SK-N-SH treated with all-trans-retinoic acid at 6 μM for 48 hours (cell line): ENCODE results near the gene TFEC.

Experiments
- ATAC-seq: fragments of 200-7000 bp; cut with Tn5 transposase; 3 replicates; pipeline ENCODE4 v1.9.1; 2020; ENCODE audit warnings: mild to moderate bottlenecking, moderate library complexity
- ARNTL ChIP-seq: fragments of 450-650 bp; formaldehyde crosslinking; IDR thresholded peaks from 2 replicates; pipeline ENCODE4 v1.5.0; 2020; ENCODE audit warnings: low read depth, mild to moderate bottlenecking, moderate library complexity, borderline replicate concordance
- BACH2 ChIP-seq: fragments of 250-450 bp; sonication (Bioruptor Pico); IDR thresholded peaks from 2 replicates; pipeline ENCODE4 v1.9.0; 2021; ENCODE audit warnings: mild to moderate bottlenecking, borderline replicate concordance
- ESRRG ChIP-seq: fragments of 250-450 bp; sonication (Bioruptor Pico); IDR thresholded peaks from 2 replicates; pipeline ENCODE4 v1.6.1; 2021; ENCODE audit warnings: mild to moderate bottlenecking
- GLIS3 ChIP-seq: fragments of 250-450 bp; sonication (Bioruptor Pico); IDR thresholded peaks from 2 replicates; pipeline ENCODE4 v1.5.0; 2020; ENCODE audit warnings: mild to moderate bottlenecking, moderate library complexity
- ISL1 ChIP-seq: fragments of 250-450 bp; sonication (Bioruptor Pico); IDR thresholded peaks from 2 replicates; pipeline ENCODE4 v2.1.2; 2022; ENCODE audit warnings: mild to moderate bottlenecking, moderate library complexity
- OSR1 ChIP-seq: fragments of 250-450 bp; sonication (Bioruptor Pico); IDR thresholded peaks from 2 replicates; pipeline ENCODE4 v1.8.0; 2022; ENCODE audit warnings: moderate library complexity, mild to moderate bottlenecking, inconsistent platforms
- RARB ChIP-seq: fragments of 250-450 bp; sonication (Bioruptor Pico); IDR thresholded peaks from 2 replicates; pipeline ENCODE4 v1.8.0; 2021; ENCODE audit warnings: mild to moderate bottlenecking, moderate library complexity
- SNAI2 ChIP-seq: fragments of 250-450 bp; sonication (Bioruptor Pico); IDR thresholded peaks from 2 replicates; pipeline ENCODE4 v1.5.0; 2020; ENCODE audit warnings: mild to moderate bottlenecking, moderate library complexity
- TCF4 ChIP-seq: fragments of 250-450 bp; sonication (Bioruptor Pico); IDR thresholded peaks from 2 replicates; pipeline ENCODE4 v1.8.0; 2021; ENCODE audit warnings: mild to moderate bottlenecking, moderate library complexity, borderline replicate concordance
- TOX ChIP-seq: fragments of 250-450 bp; sonication (Bioruptor Pico); IDR thresholded peaks from 2 replicates; pipeline ENCODE4 v1.8.0; 2021; ENCODE audit warnings: mild to moderate bottlenecking, moderate library complexity, borderline replicate concordance
- ZC3H10 ChIP-seq: fragments of 250-450 bp; sonication (Bioruptor Pico); IDR thresholded peaks from 2 replicates; pipeline ENCODE4 v1.5.1; 2021; ENCODE audit warnings: mild to moderate bottlenecking, moderate library complexity
- ZFP3 ChIP-seq: fragments of 250-450 bp; sonication (Bioruptor Pico); IDR thresholded peaks from 2 replicates; pipeline ENCODE4 v1.5.0; 2020; ENCODE audit warnings: mild to moderate bottlenecking, moderate library complexity
- ZFP30 ChIP-seq: fragments of 450-650 bp; formaldehyde crosslinking; IDR thresholded peaks from 2 replicates; pipeline ENCODE4 v1.5.0; 2022; ENCODE audit warnings: mild to moderate bottlenecking, moderate library complexity
- ZNF565 ChIP-seq: fragments of 450-650 bp; formaldehyde crosslinking; conservative IDR thresholded peaks from 2 replicates; pipeline ENCODE4 v1.5.0; 2020; ENCODE audit warnings: low read depth, mild to moderate bottlenecking, moderate library complexity
- ZNF70 ChIP-seq: fragments of 450-650 bp; formaldehyde crosslinking; IDR thresholded peaks from 2 replicates; pipeline ENCODE4 v1.5.0; 2020; ENCODE audit warnings: mild to moderate bottlenecking, moderate library complexity
- ZNF8 ChIP-seq: fragments of 450-650 bp; formaldehyde crosslinking; IDR thresholded peaks from 2 replicates; pipeline ENCODE4 v1.5.0; 2020; ENCODE audit warnings: mild to moderate bottlenecking, moderate library complexity
- TF ChIP-seq, protein P1 (sequence below): fragments of 250-450 bp; sonication (Bioruptor Pico); IDR thresholded peaks from 2 replicates; pipeline ENCODE4 v1.5.1; 2020; ENCODE audit warnings: low read depth, mild to moderate bottlenecking, moderate library complexity
- TF ChIP-seq, protein P2 (sequence below): fragments of 250-450 bp; sonication (Bioruptor Pico); IDR thresholded peaks from 2 replicates; pipeline ENCODE4 v1.8.0; 2020; ENCODE audit warnings: mild to moderate bottlenecking, moderate library complexity, borderline replicate concordance
- TF ChIP-seq, protein P3 (sequence below): fragments of 250-450 bp; sonication (Bioruptor Pico); IDR thresholded peaks from 2 replicates; pipeline ENCODE4 v1.8.0; 2021; ENCODE audit warnings: low read depth, mild to moderate bottlenecking, moderate library complexity, borderline replicate concordance
- TF ChIP-seq, protein P4 (sequence below): fragments of 250-450 bp; sonication (Bioruptor Pico); IDR thresholded peaks from 2 replicates; pipeline ENCODE4 v1.5.0; 2020; ENCODE audit warnings: mild to moderate bottlenecking, moderate library complexity

TFEC gene

DNA sequence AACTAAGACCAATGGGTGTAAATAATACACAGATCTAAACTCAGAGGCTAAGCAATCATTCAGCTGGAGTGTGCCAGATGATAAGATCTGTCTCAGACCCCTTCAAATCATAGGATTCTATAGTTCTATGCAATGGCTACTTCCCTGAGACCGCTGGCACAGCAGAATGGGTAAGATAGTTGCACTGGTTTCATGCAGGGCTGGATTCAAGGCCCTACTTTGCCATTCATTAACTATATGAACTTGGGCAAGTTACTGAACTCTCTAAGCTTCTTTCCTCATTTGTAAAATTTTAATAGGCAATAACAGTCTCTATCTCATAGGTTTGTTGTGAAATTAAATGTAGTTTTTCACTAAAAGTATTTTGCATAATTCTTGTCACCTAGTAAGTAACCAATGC lies 62.0 kb downstream of the TFEC start (continued):
- TF ChIP-seq, protein P1, sequence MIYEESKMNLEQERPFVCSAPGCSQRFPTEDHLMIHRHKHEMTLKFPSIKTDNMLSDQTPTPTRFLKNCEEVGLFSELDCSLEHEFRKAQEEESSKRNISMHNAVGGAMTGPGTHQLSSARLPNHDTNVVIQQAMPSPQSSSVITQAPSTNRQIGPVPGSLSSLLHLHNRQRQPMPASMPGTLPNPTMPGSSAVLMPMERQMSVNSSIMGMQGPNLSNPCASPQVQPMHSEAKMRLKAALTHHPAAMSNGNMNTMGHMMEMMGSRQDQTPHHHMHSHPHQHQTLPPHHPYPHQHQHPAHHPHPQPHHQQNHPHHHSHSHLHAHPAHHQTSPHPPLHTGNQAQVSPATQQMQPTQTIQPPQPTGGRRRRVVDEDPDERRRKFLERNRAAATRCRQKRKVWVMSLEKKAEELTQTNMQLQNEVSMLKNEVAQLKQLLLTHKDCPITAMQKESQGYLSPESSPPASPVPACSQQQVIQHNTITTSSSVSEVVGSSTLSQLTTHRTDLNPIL (CRISPR knock-in tag): no peak
- TF ChIP-seq BACH2 (CRISPR knock-in tag): no peak
- no peak for TF ChIP-seq ZFP30 (CRISPR knock-in tag)
- no peak for TF ChIP-seq ZNF565 (CRISPR knock-in tag)
- TF ChIP-seq ISL1 (CRISPR knock-in tag): no peak
- TF ChIP-seq, all 23 proteins: peak for 0

DNA sequence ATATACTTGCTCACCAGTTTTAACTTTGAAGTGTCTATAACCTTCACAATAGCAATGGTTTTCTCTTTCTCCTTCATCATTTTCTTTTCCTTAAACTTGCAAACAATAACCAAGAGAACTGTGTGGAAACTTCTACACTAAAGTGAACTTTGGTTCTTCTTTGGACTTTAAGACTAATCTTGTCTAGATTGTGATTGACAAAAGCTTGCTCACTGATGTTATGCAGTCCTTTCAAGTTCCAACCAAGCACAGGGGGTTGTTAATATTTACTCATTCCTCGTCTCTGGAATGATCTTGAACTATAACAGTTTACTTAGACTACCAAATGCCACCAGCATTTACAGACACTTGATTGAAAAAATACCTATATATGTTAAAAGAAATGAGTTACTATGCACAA lies 62.4 kb downstream of the TFEC start:
- TF ChIP-seq ZNF565 (CRISPR knock-in tag): no peak
- TF ChIP-seq, protein P1 (CRISPR knock-in tag): no peak
- ATAC-seq: no peak

DNA sequence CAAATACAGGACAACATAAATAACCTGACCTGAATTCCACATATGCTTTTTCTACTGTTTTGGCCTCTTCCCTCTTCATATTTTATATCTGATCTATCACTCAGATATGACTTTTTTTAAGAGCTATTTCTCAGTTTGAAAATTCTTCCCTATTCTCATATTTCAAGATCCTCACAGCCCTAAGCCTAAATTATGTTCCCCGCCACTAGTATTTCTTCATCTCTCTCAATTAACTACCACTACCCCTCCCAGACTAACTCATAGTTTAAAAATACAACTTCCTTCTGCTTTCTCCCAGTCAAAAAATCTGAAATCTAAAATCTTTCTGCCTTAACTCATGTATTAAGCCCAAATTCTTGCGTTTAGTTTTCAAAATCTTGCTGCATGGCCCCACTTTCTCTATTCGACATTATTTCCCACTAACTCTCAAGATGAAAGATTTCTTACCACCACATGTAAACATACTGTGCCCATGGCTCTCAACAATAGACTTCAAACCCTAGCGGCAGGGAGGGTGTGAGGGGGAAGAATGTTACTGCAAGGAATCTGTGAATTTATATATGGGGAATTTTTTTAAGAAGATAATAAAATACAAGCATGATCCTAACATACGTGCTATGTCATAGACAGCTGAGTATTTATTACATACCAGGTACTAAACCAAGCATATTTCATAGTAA lies 64.6 kb downstream of the TFEC start:
- no peak for ATAC-seq
- no peak for TF ChIP-seq SNAI2 (CRISPR knock-in tag)
- TF ChIP-seq ARNTL (CRISPR knock-in tag): no peak
- TF ChIP-seq, protein P2, sequence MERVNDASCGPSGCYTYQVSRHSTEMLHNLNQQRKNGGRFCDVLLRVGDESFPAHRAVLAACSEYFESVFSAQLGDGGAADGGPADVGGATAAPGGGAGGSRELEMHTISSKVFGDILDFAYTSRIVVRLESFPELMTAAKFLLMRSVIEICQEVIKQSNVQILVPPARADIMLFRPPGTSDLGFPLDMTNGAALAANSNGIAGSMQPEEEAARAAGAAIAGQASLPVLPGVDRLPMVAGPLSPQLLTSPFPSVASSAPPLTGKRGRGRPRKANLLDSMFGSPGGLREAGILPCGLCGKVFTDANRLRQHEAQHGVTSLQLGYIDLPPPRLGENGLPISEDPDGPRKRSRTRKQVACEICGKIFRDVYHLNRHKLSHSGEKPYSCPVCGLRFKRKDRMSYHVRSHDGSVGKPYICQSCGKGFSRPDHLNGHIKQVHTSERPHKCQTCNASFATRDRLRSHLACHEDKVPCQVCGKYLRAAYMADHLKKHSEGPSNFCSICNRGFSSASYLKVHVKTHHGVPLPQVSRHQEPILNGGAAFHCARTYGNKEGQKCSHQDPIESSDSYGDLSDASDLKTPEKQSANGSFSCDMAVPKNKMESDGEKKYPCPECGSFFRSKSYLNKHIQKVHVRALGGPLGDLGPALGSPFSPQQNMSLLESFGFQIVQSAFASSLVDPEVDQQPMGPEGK (CRISPR knock-in tag): no peak
- TF ChIP-seq, all 23 proteins: peak for 0

DNA sequence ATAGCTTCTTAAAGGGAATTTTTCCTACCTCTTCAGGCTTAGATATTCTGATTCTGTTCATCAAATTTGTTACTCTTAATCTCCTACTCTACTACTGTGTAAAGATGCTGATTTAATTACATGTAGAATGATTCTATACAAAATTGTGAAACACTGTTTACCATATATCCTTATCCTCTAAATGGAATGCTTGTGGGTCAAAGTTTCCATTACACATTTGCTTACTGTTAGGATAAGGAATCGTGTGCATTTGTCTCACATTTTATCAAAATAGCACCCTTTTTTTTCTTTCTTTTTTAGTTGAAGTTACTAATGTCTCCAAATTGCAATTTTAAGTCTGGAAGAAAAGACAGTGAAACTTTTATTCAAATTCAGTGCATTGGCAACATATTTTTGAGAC lies 65.3 kb downstream of the TFEC start:
- no peak for ATAC-seq
- TF ChIP-seq ZFP30 (CRISPR knock-in tag) (no peak), ZNF8 (CRISPR knock-in tag) (no peak), TOX (CRISPR knock-in tag) (no peak), ZNF70 (CRISPR knock-in tag) (no peak), RARB (no peak), TCF4 (CRISPR knock-in tag) (no peak), ZFP3 (CRISPR knock-in tag) (no peak), ZC3H10 (CRISPR knock-in tag) (no peak), ISL1 (CRISPR knock-in tag) (no peak), ESRRG (no peak), ZNF565 (CRISPR knock-in tag) (no peak), OSR1 (no peak), GLIS3 (no peak), SNAI2 (CRISPR knock-in tag) (no peak), BACH2 (CRISPR knock-in tag) (no peak)
- TF ChIP-seq, protein P1 (CRISPR knock-in tag): no peak
- TF ChIP-seq, protein P3, sequence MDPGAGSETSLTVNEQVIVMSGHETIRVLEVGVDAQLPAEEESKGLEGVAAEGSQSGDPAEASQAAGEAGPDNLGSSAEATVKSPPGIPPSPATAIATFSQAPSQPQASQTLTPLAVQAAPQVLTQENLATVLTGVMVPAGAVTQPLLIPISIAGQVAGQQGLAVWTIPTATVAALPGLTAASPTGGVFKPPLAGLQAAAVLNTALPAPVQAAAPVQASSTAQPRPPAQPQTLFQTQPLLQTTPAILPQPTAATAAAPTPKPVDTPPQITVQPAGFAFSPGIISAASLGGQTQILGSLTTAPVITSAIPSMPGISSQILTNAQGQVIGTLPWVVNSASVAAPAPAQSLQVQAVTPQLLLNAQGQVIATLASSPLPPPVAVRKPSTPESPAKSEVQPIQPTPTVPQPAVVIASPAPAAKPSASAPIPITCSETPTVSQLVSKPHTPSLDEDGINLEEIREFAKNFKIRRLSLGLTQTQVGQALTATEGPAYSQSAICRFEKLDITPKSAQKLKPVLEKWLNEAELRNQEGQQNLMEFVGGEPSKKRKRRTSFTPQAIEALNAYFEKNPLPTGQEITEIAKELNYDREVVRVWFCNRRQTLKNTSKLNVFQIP: no peak
- TF ChIP-seq, protein P2 (CRISPR knock-in tag): no peak
- TF ChIP-seq, protein P4, sequence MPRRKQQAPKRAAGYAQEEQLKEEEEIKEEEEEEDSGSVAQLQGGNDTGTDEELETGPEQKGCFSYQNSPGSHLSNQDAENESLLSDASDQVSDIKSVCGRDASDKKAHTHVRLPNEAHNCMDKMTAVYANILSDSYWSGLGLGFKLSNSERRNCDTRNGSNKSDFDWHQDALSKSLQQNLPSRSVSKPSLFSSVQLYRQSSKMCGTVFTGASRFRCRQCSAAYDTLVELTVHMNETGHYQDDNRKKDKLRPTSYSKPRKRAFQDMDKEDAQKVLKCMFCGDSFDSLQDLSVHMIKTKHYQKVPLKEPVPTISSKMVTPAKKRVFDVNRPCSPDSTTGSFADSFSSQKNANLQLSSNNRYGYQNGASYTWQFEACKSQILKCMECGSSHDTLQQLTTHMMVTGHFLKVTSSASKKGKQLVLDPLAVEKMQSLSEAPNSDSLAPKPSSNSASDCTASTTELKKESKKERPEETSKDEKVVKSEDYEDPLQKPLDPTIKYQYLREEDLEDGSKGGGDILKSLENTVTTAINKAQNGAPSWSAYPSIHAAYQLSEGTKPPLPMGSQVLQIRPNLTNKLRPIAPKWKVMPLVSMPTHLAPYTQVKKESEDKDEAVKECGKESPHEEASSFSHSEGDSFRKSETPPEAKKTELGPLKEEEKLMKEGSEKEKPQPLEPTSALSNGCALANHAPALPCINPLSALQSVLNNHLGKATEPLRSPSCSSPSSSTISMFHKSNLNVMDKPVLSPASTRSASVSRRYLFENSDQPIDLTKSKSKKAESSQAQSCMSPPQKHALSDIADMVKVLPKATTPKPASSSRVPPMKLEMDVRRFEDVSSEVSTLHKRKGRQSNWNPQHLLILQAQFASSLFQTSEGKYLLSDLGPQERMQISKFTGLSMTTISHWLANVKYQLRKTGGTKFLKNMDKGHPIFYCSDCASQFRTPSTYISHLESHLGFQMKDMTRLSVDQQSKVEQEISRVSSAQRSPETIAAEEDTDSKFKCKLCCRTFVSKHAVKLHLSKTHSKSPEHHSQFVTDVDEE (CRISPR knock-in tag): no peak
